NCI-H128 (cell line): ENCODE data around the gene TIMP3.

Source experiments
- DNase-seq: peaks from one replicate; lab custom pipeline; 2025; ENCODE audit not compliant: unreplicated experiment; lab: John Stamatoyannopoulos, UW

TIMP3 gene

GRCh38 chr22:32805361-32805881 is 3.9 kb downstream of the TIMP3 start:
- DNase-seq, result no peak

- no peak for DNase-seq
Observed at GRCh38 chr22:32806296-32806695, 4.8 kb downstream of the TIMP3 start.

- DNase-seq, result no peak
Observed at GRCh38 chr22:32808038-32808445, 6.5 kb downstream of the TIMP3 start.

- no peak for DNase-seq
Observed at GRCh38 chr22:32809786-32810554, 8.5 kb downstream of the TIMP3 start.

- DNase-seq, result no peak
Observed at GRCh38 chr22:32810555-32811133, 9.1 kb downstream of the TIMP3 start.

GRCh38 chr22:32811788-32812545 is 10.5 kb downstream of the TIMP3 start:
- DNase-seq, result no peak

- DNase-seq, result no peak
Observed at GRCh38 chr22:32814285-32814860, 12.9 kb downstream of the TIMP3 start.

- DNase-seq, result no peak
Observed at GRCh38 chr22:32815059-32815458, 13.6 kb downstream of the TIMP3 start.

GRCh38 chr22:32815943-32816342 is 14.4 kb downstream of the TIMP3 start:
- no peak for DNase-seq

GRCh38 chr22:32817137-32817730 is 15.7 kb downstream of the TIMP3 start:
- DNase-seq, result no peak

- DNase-seq, result no peak
Observed at GRCh38 chr22:32818446-32819115, 17.1 kb downstream of the TIMP3 start.

- DNase-seq, result no peak
Observed at GRCh38 chr22:32819120-32819519, 17.6 kb downstream of the TIMP3 start.

GRCh38 chr22:32820131-32821119 is 18.9 kb downstream of the TIMP3 start:
- DNase-seq, result no peak

- no peak for DNase-seq
Observed at GRCh38 chr22:32822179-32822877, 20.8 kb downstream of the TIMP3 start.

GRCh38 chr22:32823024-32823730 is 21.7 kb downstream of the TIMP3 start:
- DNase-seq, result no peak

- DNase-seq, result no peak
Observed at GRCh38 chr22:32824531-32825312, 23.2 kb downstream of the TIMP3 start.

GRCh38 chr22:32826537-32826936 is 25.0 kb downstream of the TIMP3 start:
- DNase-seq, result no peak
